ENCODE results near the gene IPO11. TPM values are rescaled to one million over a fixed set of nuclear protein-coding genes. Genes with fewer than 3 reads are reported as not detected.
"Not testable (repeated sequence)": the region's sequence is repeated elsewhere in the genome, so short reads cannot be mapped to it uniquely, and the experiment has no call there.

The IPO11 gene
- total RNA-seq, 1 donor from 2014 or later = 18.3 TPM

GRCh38 chr5:62620761-62621160, 208.2 kb downstream of the IPO11 start:
- H3K4me3 ChIP-seq (ENCODE audit: low read depth, low read length) = no peak overlapping the region
- no peak for TF ChIP-seq CTCF (IDR thresholded peaks at IDR 0.05; ENCODE audit: insufficient read depth, low read length, poor library complexity, severe bottlenecking)
- no peaks in the 10 kb centered on the region for H3K27me3 ChIP-seq (ENCODE audit: control insufficient read depth, insufficient read depth, low read length)
- H3K36me3 ChIP-seq (ENCODE audit: control insufficient read depth, insufficient read depth, low read length) = no peaks in the 10 kb centered on the region
- no peak for DNase-seq (ENCODE audit: low read depth)

GRCh38 chr5:62621280-62621679, 208.7 kb downstream of the IPO11 start:
- no peak for DNase-seq (ENCODE audit: low read depth)
- no peak for TF ChIP-seq CTCF (IDR thresholded peaks at IDR 0.05; ENCODE audit: insufficient read depth, low read length, poor library complexity, severe bottlenecking)
- Histone ChIP-seq H3K4me3 (ENCODE audit: low read depth, low read length) (no peak overlapping the region), H3K27me3 (ENCODE audit: control insufficient read depth, insufficient read depth, low read length) (no peaks in the 10 kb centered on the region), H3K36me3 (ENCODE audit: control insufficient read depth, insufficient read depth, low read length) (no peaks in the 10 kb centered on the region)

- no peak for DNase-seq (ENCODE audit: low read depth)
- Histone ChIP-seq H3K36me3 (ENCODE audit: control insufficient read depth, insufficient read depth, low read length) (no peaks in the 10 kb centered on the region), H3K4me3 (ENCODE audit: low read depth, low read length) (no peak overlapping the region), H3K27me3 (ENCODE audit: control insufficient read depth, insufficient read depth, low read length) (no peaks in the 10 kb centered on the region)
- TF ChIP-seq CTCF (IDR thresholded peaks at IDR 0.05; ENCODE audit: insufficient read depth, low read length, poor library complexity, severe bottlenecking) = no peak
These were observed 210.7 kb downstream of the IPO11 start for GRCh38 chr5:62623271-62623670.

- not testable (repeated sequence) for H3K36me3 ChIP-seq (ENCODE audit: control insufficient read depth, insufficient read depth, low read length); DNase-seq (ENCODE audit: low read depth); H3K27me3 ChIP-seq (ENCODE audit: control insufficient read depth, insufficient read depth, low read length); H3K4me3 ChIP-seq (ENCODE audit: low read depth, low read length)
These were observed 211.9 kb downstream of the IPO11 start for GRCh38 chr5:62624436-62624835.

GRCh38 chr5:62626534-62626933, 214.0 kb downstream of the IPO11 start:
- DNase-seq (ENCODE audit: low read depth) = no peak
- no peaks in the 10 kb centered on the region for H3K36me3 ChIP-seq (ENCODE audit: control insufficient read depth, insufficient read depth, low read length)
- H3K27me3 ChIP-seq (ENCODE audit: control insufficient read depth, insufficient read depth, low read length) = no peaks in the 10 kb centered on the region
- no peak for TF ChIP-seq CTCF (IDR thresholded peaks at IDR 0.05; ENCODE audit: insufficient read depth, low read length, poor library complexity, severe bottlenecking)
- no peak overlapping the region for H3K4me3 ChIP-seq (ENCODE audit: low read depth, low read length)

- no peak overlapping the region for H3K4me3 ChIP-seq (ENCODE audit: low read depth, low read length)
- TF ChIP-seq CTCF (IDR thresholded peaks at IDR 0.05; ENCODE audit: insufficient read depth, low read length, poor library complexity, severe bottlenecking) = no peak
- no peaks in the 10 kb centered on the region for H3K36me3 ChIP-seq (ENCODE audit: control insufficient read depth, insufficient read depth, low read length)
- DNase-seq (ENCODE audit: low read depth) = no peak
- H3K27me3 ChIP-seq (ENCODE audit: control insufficient read depth, insufficient read depth, low read length) = no peaks in the 10 kb centered on the region
These were observed 214.6 kb downstream of the IPO11 start for GRCh38 chr5:62627121-62627520.
